ENCODE measurements around the gene SMIM13. TPM values are rescaled to one million over a fixed set of nuclear protein-coding genes. Genes with fewer than 3 reads are reported as not detected.

Gene SMIM13
- total and polyA plus RNA-seq, 4 donors = 2.9 to 14.7 (median 5.7) TPM

- Histone ChIP-seq H3K27me3 (ENCODE audit: control insufficient read depth in 3 of 3, insufficient read depth in 3 of 3, low read length in 2 of 3) (no peaks in the 10 kb centered on the region), H3K9ac (ENCODE audit: insufficient read depth in 1 of 2, low read length in 2 of 2) (no peak overlapping the region), H3K9me3 (ENCODE audit: control insufficient read depth in 4 of 4, insufficient read depth in 3 of 4, low read length in 3 of 4) (no peaks in the 10 kb centered on the region), H3K4me3 (no peak overlapping the region), H3K36me3 (ENCODE audit: control insufficient read depth in 4 of 4, insufficient read depth in 4 of 4, low read length in 4 of 4) (no peaks in the 10 kb centered on the region), H3K4me1 (ENCODE audit: control insufficient read depth in 5 of 5, insufficient read depth in 5 of 5, low read length in 5 of 5) (no peaks in the 10 kb centered on the region), H3K27ac (ENCODE audit: low read depth in 1 of 2, low read length in 1 of 2) (no peak overlapping the region)
- TF ChIP-seq CTCF (IDR thresholded peaks at IDR 0.05; ENCODE audit: control extremely low read depth, extremely low read depth) = no peak
- no peak for DNase-seq
- WGBS, 2 donors = 96 to 98% methylated on average over 3 of the region's 3 CpGs
- ATAC-seq (ENCODE audit: insufficient read depth, low FRiP score) = no peak
Measured at GRCh38 chr6:11149551-11149950, 55.9 kb downstream of the SMIM13 start.

- ATAC-seq (ENCODE audit: insufficient read depth, low FRiP score) (no peak), DNase-seq (no peak)
- 97 to 100% methylated on average over 1 of the region's 1 CpG for WGBS, 2 donors
- H3K9ac ChIP-seq (ENCODE audit: insufficient read depth in 1 of 2, low read length in 2 of 2) = no peak overlapping the region
- no peak overlapping the region for H3K4me3 ChIP-seq
- H3K36me3 ChIP-seq (ENCODE audit: control insufficient read depth in 4 of 4, insufficient read depth in 4 of 4, low read length in 4 of 4) = no peaks in the 10 kb centered on the region
- no peaks in the 10 kb centered on the region for H3K27me3 ChIP-seq (ENCODE audit: control insufficient read depth in 3 of 3, insufficient read depth in 3 of 3, low read length in 2 of 3)
- H3K27ac ChIP-seq (ENCODE audit: low read depth in 1 of 2, low read length in 1 of 2) = no peak overlapping the region
- no peaks in the 10 kb centered on the region for H3K9me3 ChIP-seq (ENCODE audit: control insufficient read depth in 4 of 4, insufficient read depth in 3 of 4, low read length in 3 of 4)
- TF ChIP-seq CTCF (IDR thresholded peaks at IDR 0.05; ENCODE audit: control extremely low read depth, extremely low read depth) = no peak
- no peaks in the 10 kb centered on the region for H3K4me1 ChIP-seq (ENCODE audit: control insufficient read depth in 5 of 5, insufficient read depth in 5 of 5, low read length in 5 of 5)
Measured at GRCh38 chr6:11151488-11151887, 57.9 kb downstream of the SMIM13 start.

- H3K9me3 ChIP-seq (ENCODE audit: control insufficient read depth in 4 of 4, insufficient read depth in 3 of 4, low read length in 3 of 4) = no peaks in the 10 kb centered on the region
- no peaks in the 10 kb centered on the region for H3K27me3 ChIP-seq (ENCODE audit: control insufficient read depth in 3 of 3, insufficient read depth in 3 of 3, low read length in 2 of 3)
- no peak for ATAC-seq (ENCODE audit: insufficient read depth, low FRiP score)
- DNase-seq = no peak
- H3K4me1 ChIP-seq (ENCODE audit: control insufficient read depth in 5 of 5, insufficient read depth in 5 of 5, low read length in 5 of 5) = no peaks in the 10 kb centered on the region
- no peak overlapping the region for H3K9ac ChIP-seq (ENCODE audit: insufficient read depth in 1 of 2, low read length in 2 of 2)
- no peak for TF ChIP-seq CTCF (IDR thresholded peaks at IDR 0.05; ENCODE audit: control extremely low read depth, extremely low read depth)
- H3K4me3 ChIP-seq = no peak overlapping the region
- no peak overlapping the region for H3K27ac ChIP-seq (ENCODE audit: low read depth in 1 of 2, low read length in 1 of 2)
- no peaks in the 10 kb centered on the region for H3K36me3 ChIP-seq (ENCODE audit: control insufficient read depth in 4 of 4, insufficient read depth in 4 of 4, low read length in 4 of 4)
Measured at GRCh38 chr6:11152581-11152980, 58.9 kb downstream of the SMIM13 start.

GRCh38 chr6:11153447-11153846 lies 59.8 kb downstream of the SMIM13 start:
- DNase-seq (no peak), ATAC-seq (ENCODE audit: insufficient read depth, low FRiP score) (no peak)
- WGBS, 2 donors = 97 to 99% methylated on average over 6 of the region's 6 CpGs
- Histone ChIP-seq H3K27ac (ENCODE audit: low read depth in 1 of 2, low read length in 1 of 2) (no peak overlapping the region), H3K36me3 (ENCODE audit: control insufficient read depth in 4 of 4, insufficient read depth in 4 of 4, low read length in 4 of 4) (no peaks in the 10 kb centered on the region), H3K9me3 (ENCODE audit: control insufficient read depth in 4 of 4, insufficient read depth in 3 of 4, low read length in 3 of 4) (no peaks in the 10 kb centered on the region), H3K4me3 (no peak overlapping the region), H3K9ac (ENCODE audit: insufficient read depth in 1 of 2, low read length in 2 of 2) (no peak overlapping the region), H3K4me1 (ENCODE audit: control insufficient read depth in 5 of 5, insufficient read depth in 5 of 5, low read length in 5 of 5) (no peaks in the 10 kb centered on the region), H3K27me3 (ENCODE audit: control insufficient read depth in 3 of 3, insufficient read depth in 3 of 3, low read length in 2 of 3) (no peaks in the 10 kb centered on the region)
- TF ChIP-seq CTCF (IDR thresholded peaks at IDR 0.05; ENCODE audit: control extremely low read depth, extremely low read depth) = no peak

Data from lung (tissue), 12 donors.